B cell (primary cell): ENCODE measurements around the gene VPS8. TPM values are rescaled to one million over a fixed set of nuclear protein-coding genes. Genes with fewer than 3 reads are reported as not detected.

Experiments used
- ATAC-seq: fragments of 200-7000 bp; cut with Tn5 transposase; one replicate; pipeline ENCODE4 v1.10.0; 2021; ENCODE audit warnings: low read depth, mild to moderate bottlenecking, moderate number of reproducible peaks, moderate library complexity
- CTCF ChIA-PET: fragments of 350-600 bp; sonication (Branson Sonifier 250); formaldehyde crosslinking; loops from one replicate; lab custom pipeline; 2021; ENCODE audit warnings: antibody characterized with exemption, inconsistent platforms; lab: Charles Lee
- POLR2A ChIA-PET: fragments of 350-600 bp; sonication (Branson Sonifier 250); formaldehyde crosslinking; loops from one replicate; lab custom pipeline; 2021; ENCODE audit warnings: antibody characterized with exemption; lab: Charles Lee
- DNase-seq: peaks from one replicate; pipeline ENCODE4 v3.0.0; 2013
- H2AFZ ChIP-seq: 2 replicates; pipeline ENCODE4 v1.6.1; 2012; ENCODE audit warnings: mild to moderate bottlenecking, low read depth, low read length; ENCODE audit not compliant: insufficient read depth, poor library complexity, severe bottlenecking
- H3K27ac ChIP-seq, 2 donors: 1 replicate in 1 of 2; 2 replicates in 1 of 2; pipeline ENCODE4 v1.5.1; 2012 to 2013; ENCODE audit warnings: low read length in 2 of 2, mild to moderate bottlenecking in 2 of 2, moderate library complexity in 1 of 2
- H3K27me3 ChIP-seq, 4 experiments: fragments of 200-600 bp in 1 of 4; sonication (generic) in 1 of 4; replicated peaks in 1 of 4; 1 replicate in 2 of 4; 2 replicates in 2 of 4; pipeline versions ENCODE4 v1.6.1 to v1.7.0; 2013 to 2016; ENCODE audit warnings: low read length in 3 of 4, mild to moderate bottlenecking in 2 of 4, mixed read lengths in 1 of 4, moderate library complexity in 1 of 4; ENCODE audit not compliant: insufficient read depth in 4 of 4, control insufficient read depth in 3 of 4; ENCODE audit errors: control extremely low read depth in 1 of 4
- H3K36me3 ChIP-seq, 2 experiments: replicated peaks in 1 of 2; 1 replicate in 1 of 2; 2 replicates in 1 of 2; pipeline versions ENCODE4 v1.6.1 to v1.7.1; 2013; ENCODE audit warnings: low read length in 1 of 2; ENCODE audit not compliant: insufficient read depth in 2 of 2, control insufficient read depth in 1 of 2; ENCODE audit errors: control extremely low read depth in 1 of 2, extremely low read depth in 1 of 2
- H3K4me1 ChIP-seq, 2 donors: fragments of 200-600 bp in 1 of 2; sonication (generic) in 1 of 2; 1 replicate in 1 of 2; 2 replicates in 1 of 2; pipeline versions ENCODE4 v1.5.1 to v1.6.1; 2013 to 2017; ENCODE audit warnings: low read length in 2 of 2; ENCODE audit not compliant: control insufficient read depth in 2 of 2, insufficient read depth in 2 of 2
- H3K4me2 ChIP-seq: replicated peaks from 2 replicates; pipeline ENCODE3; 2012; ENCODE audit warnings: mild to moderate bottlenecking, low read depth, low read length; ENCODE audit not compliant: poor library complexity, severe bottlenecking
- H3K4me3 ChIP-seq, 5 experiments: fragments of 200-600 bp in 1 of 5; sonication (generic) in 1 of 5; 1 replicate in 3 of 5; 2 replicates in 2 of 5; pipeline versions ENCODE4 v1.5.1 to v1.7.0; 2011 to 2016; ENCODE audit warnings: low read length in 4 of 5, mild to moderate bottlenecking in 4 of 5, low read depth in 2 of 5, control low read depth in 1 of 5, moderate library complexity in 1 of 5; ENCODE audit not compliant: insufficient read depth in 1 of 5; ENCODE audit errors: control extremely low read depth in 1 of 5, extremely low read depth in 1 of 5
- H3K79me2 ChIP-seq: fragments of 200-600 bp; sonication (generic); one replicate; pipeline ENCODE4 v1.6.0; 2016; ENCODE audit warnings: low read length; ENCODE audit not compliant: control insufficient read depth, insufficient read depth
- H3K9ac ChIP-seq: fragments of 200-600 bp; sonication (generic); 2 replicates; pipeline ENCODE4 v1.6.1; 2017; ENCODE audit warnings: mild to moderate bottlenecking, low read length, moderate library complexity
- H3K9me3 ChIP-seq, 3 donors: one replicate each; pipeline versions ENCODE4 v1.6.1 to v1.7.1; 2013; ENCODE audit warnings: low read length in 2 of 3; ENCODE audit not compliant: control insufficient read depth in 2 of 3, insufficient read depth in 1 of 3; ENCODE audit errors: control extremely low read depth in 1 of 3
- H4K20me1 ChIP-seq: 2 replicates; pipeline ENCODE4 v1.6.0; 2012; ENCODE audit warnings: mild to moderate bottlenecking, low read length; ENCODE audit not compliant: insufficient read depth, control insufficient read depth, poor library complexity, severe bottlenecking
- H3K27ac Mint-ChIP-seq: one replicate; pipeline ENCODE4 v1.8.0; 2021; ENCODE audit warnings: mixed read lengths
- H3K27me3 Mint-ChIP-seq: one replicate; pipeline ENCODE4 v1.8.0; 2021; ENCODE audit warnings: mixed read lengths
- H3K4me1 Mint-ChIP-seq: one replicate; pipeline ENCODE4 v1.8.0; 2021; ENCODE audit warnings: mixed read lengths
- H3K4me3 Mint-ChIP-seq: one replicate; pipeline ENCODE4 v1.8.0; 2021; ENCODE audit warnings: mixed read lengths
- H3K9me3 Mint-ChIP-seq: one replicate; pipeline ENCODE4 v1.8.0; 2022; ENCODE audit warnings: mixed read lengths; ENCODE audit not compliant: insufficient read depth
- CTCF ChIP-seq: fragments of 200-600 bp; IDR thresholded peaks from one replicate; pipeline ENCODE4 v1.8.0; 2022; ENCODE audit warnings: antibody characterized with exemption, mild to moderate bottlenecking
- EZH2 ChIP-seq: IDR thresholded peaks from 2 replicates; pipeline ENCODE4 v1.6.1; 2012; ENCODE audit warnings: borderline replicate concordance, low read depth, mild to moderate bottlenecking, moderate library complexity, low read length; ENCODE audit not compliant: insufficient read depth, poor library complexity, severe bottlenecking
- WGBS: methylation state at CpG from one replicate; pipeline ENCODE4 v1.1.5; 2013; ENCODE audit warnings: missing lambda C conversion rate; ENCODE audit not compliant: insufficient coverage; 5-methylcytosine and 5-hydroxymethylcytosine counted together
- intact Hi-C: fragments of 100-400 bp; cut with micrococcal nuclease; formaldehyde crosslinking; loops from one replicate; pipeline ENCODE4 v1.10.0; 2022
- polyA plus RNA-seq: library from polyadenylated mRNA; depleted of rRNA; stranded (reverse); fragments of >200 nt; gene quantifications from 2 replicates; pipeline ENCODE4 v1.2.3, GENCODE V29; 2012
- total RNA-seq, 2 donors: library from RNA; stranded (reverse); fragments of 120-200 nt in 1 of 2; gene quantifications; 1 replicate in 1 of 2; 2 replicates in 1 of 2; pipeline versions ENCODE4 v1.2.3 to v1.2.4, GENCODE V29; 2013 to 2022

VPS8 gene
- total and polyA plus RNA-seq, 2 donors (not counting 1 experiment from before 2014, with no cell fraction given), result 18.3 to 95.6 TPM

GRCh38 chr3:185021256-185021655, 209.3 kb downstream of the VPS8 start:
- H2AFZ ChIP-seq, result no peak overlapping the region
- no peaks in the 10 kb centered on the region for H3K79me2 ChIP-seq
- POLR2A ChIA-PET, result no interaction called here
- no peak overlapping the region for H3K27ac Mint-ChIP-seq
- ATAC-seq (no peak), DNase-seq (no peak)
- no peaks in the 10 kb centered on the region for H3K4me1 ChIP-seq
- peaks cover 0 to 22% of the 10 kb centered on the region in 2 experiments for H3K36me3 ChIP-seq
- no peaks in the 10 kb centered on the region for H3K27me3 Mint-ChIP-seq
- no peak overlapping the region for H3K4me3 Mint-ChIP-seq
- peaks cover 7% of the 10 kb centered on the region for H3K9me3 Mint-ChIP-seq
- no peaks in the 10 kb centered on the region for H3K4me1 Mint-ChIP-seq
- no CpG with 5 or more reads among the region's 1 CpG for WGBS
- CTCF ChIA-PET, result interaction anchor here (0.8 kb wide), 1 partner anchor 130 kb away, joined by 3 read pairs; no protein-coding TSS in a partner anchor
- H3K9me3 ChIP-seq, result peaks cover 0 to 19% (median 12%) of the 10 kb centered on the region in 3 donors
- no peak overlapping the region for H3K4me2 ChIP-seq
- no peak overlapping the region for H3K4me3 ChIP-seq
- H3K27ac ChIP-seq, result no peak overlapping the region
- no peaks in the 10 kb centered on the region for H4K20me1 ChIP-seq
- TF ChIP-seq CTCF, result no peak
- no peaks in the 10 kb centered on the region for H3K27me3 ChIP-seq
- no peak overlapping the region for H3K9ac ChIP-seq
- intact Hi-C loops, result no loop called here

GRCh38 chr3:185024406-185024805, 212.4 kb downstream of the VPS8 start:
- H3K27ac ChIP-seq, result no peak overlapping the region
- no peaks in the 10 kb centered on the region for H4K20me1 ChIP-seq
- H3K9me3 ChIP-seq, result peaks cover 0 to 3% (median 3%) of the 10 kb centered on the region in 3 donors
- Mint-ChIP-seq H3K4me3 (no peak overlapping the region), H3K4me1 (no peaks in the 10 kb centered on the region), H3K27ac (no peak overlapping the region), H3K9me3 (no peaks in the 10 kb centered on the region), H3K27me3 (no peaks in the 10 kb centered on the region)
- WGBS, result no CpG with 5 or more reads among the region's 3 CpGs
- H3K27me3 ChIP-seq, result no peaks in the 10 kb centered on the region
- no peak for TF ChIP-seq CTCF
- no peak for TF ChIP-seq EZH2
- H2AFZ ChIP-seq, result no peak overlapping the region
- H3K4me2 ChIP-seq, result no peak overlapping the region
- CTCF ChIA-PET, result no interaction called here
- peaks cover 0 to 29% of the 10 kb centered on the region in 2 experiments for H3K36me3 ChIP-seq
- H3K4me3 ChIP-seq, result no peak overlapping the region
- no peaks in the 10 kb centered on the region for H3K79me2 ChIP-seq
- POLR2A ChIA-PET, result no interaction called here
- no peak for DNase-seq
- no peaks in the 10 kb centered on the region for H3K4me1 ChIP-seq
- ATAC-seq, result no peak
- no peak overlapping the region for H3K9ac ChIP-seq
- intact Hi-C loops, result no loop called here
